Measurements from ENCODE around the gene KAT6B.

- TF ChIP-seq CTCF (IDR thresholded peaks at IDR 0.05 in 2 of 3, conservative IDR thresholded peaks at IDR 0.05 in 1 of 3; ENCODE audit: control insufficient read depth in 2 of 3, extremely low read depth in 1 of 3, insufficient read depth in 1 of 3, low read depth in 3 of 3, low read length in 3 of 3) (no peak), FOXM1 (IDR thresholded peaks at IDR 0.05; ENCODE audit: low read depth, low read length) (no peak), CHD1 (IDR thresholded peaks at IDR 0.05; ENCODE audit: low read depth, low read length) (no peak), BMI1 (IDR thresholded peaks at IDR 0.05; ENCODE audit: borderline replicate concordance) (no peak), ZSCAN29 (IDR thresholded peaks at IDR 0.05) (no peak), BCL11A (IDR thresholded peaks at IDR 0.05; ENCODE audit: low read depth, low read length) (no peak), HDGF (IDR thresholded peaks at IDR 0.05) (no peak), BACH1 (IDR thresholded peaks at IDR 0.05; ENCODE audit: borderline replicate concordance) (no peak)
Observed at GRCh38 chr10:74814797-74815196, 11.6 kb upstream of the KAT6B start.
